HepG2 (cell line): ENCODE measurements around the gene PAQR7. TPM values are rescaled to one million over a fixed set of nuclear protein-coding genes. Genes with fewer than 3 reads are reported as not detected.

Experiments used
- ELF3 ChIP-seq: IDR thresholded peaks from 2 replicates; pipeline ENCODE4 v1.6.1; 2016; ENCODE audit warnings: missing genetic modification reagents, missing compliant biosample characterization
- FOSL2 ChIP-seq: sonication (generic); formaldehyde crosslinking; IDR thresholded peaks from 2 replicates; pipeline ENCODE4 v1.4.0; 2020; ENCODE audit warnings: missing genetic modification reagents
- FOXA3 ChIP-seq: IDR thresholded peaks from 2 replicates; pipeline ENCODE4 v1.6.1; 2016; ENCODE audit warnings: missing genetic modification reagents, missing compliant biosample characterization
- FOXP4 ChIP-seq: sonication (generic); formaldehyde crosslinking; IDR thresholded peaks from 2 replicates; pipeline ENCODE4 v1.4.0; 2020; ENCODE audit warnings: missing genetic modification reagents
- MAZ ChIP-seq, 2 experiments: sonication (generic) in 1 of 2; formaldehyde crosslinking in 1 of 2; IDR thresholded peaks; 2 replicates each; pipeline versions ENCODE4 v1.5.0 to v1.6.1; 2012 to 2020; ENCODE audit warnings: low read depth in 2 of 2, mild to moderate bottlenecking in 2 of 2, borderline replicate concordance in 1 of 2, improper control_type of control experiment in 1 of 2, low read length in 1 of 2, missing genetic modification reagents in 1 of 2, moderate library complexity in 1 of 2
- MEIS2 ChIP-seq: sonication (generic); formaldehyde crosslinking; IDR thresholded peaks from 2 replicates; pipeline ENCODE4 v1.9.0; 2021; ENCODE audit warnings: mild to moderate bottlenecking, missing genetic modification reagents
- NFYC ChIP-seq: IDR thresholded peaks from 2 replicates; pipeline ENCODE4 v1.6.1; 2016; ENCODE audit warnings: missing genetic modification reagents, missing compliant biosample characterization
- NR2F2 ChIP-seq: IDR thresholded peaks from 2 replicates; pipeline ENCODE4 v1.6.1; 2012; ENCODE audit warnings: low read depth, inconsistent platforms, borderline replicate concordance
- PHF21A ChIP-seq: sonication (generic); formaldehyde crosslinking; IDR thresholded peaks from 2 replicates; pipeline ENCODE4 v1.5.0; 2020; ENCODE audit warnings: mild to moderate bottlenecking, missing genetic modification reagents
- SMARCC2 ChIP-seq: fragments of 450-650 bp; IDR thresholded peaks from 2 replicates; pipeline ENCODE4 v1.6.1; 2017; ENCODE audit warnings: antibody characterized with exemption, mild to moderate bottlenecking
- TEAD3 ChIP-seq: optimal IDR thresholded peaks from 2 replicates; pipeline ENCODE3; 2016; ENCODE audit warnings: borderline replicate concordance
- YEATS2 ChIP-seq: sonication (generic); formaldehyde crosslinking; IDR thresholded peaks from 2 replicates; pipeline ENCODE4 v1.4.0; 2020; ENCODE audit warnings: missing genetic modification reagents, borderline replicate concordance
- ZNF138 ChIP-seq: sonication (generic); formaldehyde crosslinking; IDR thresholded peaks from 2 replicates; pipeline ENCODE4 v1.5.0; 2020; ENCODE audit warnings: mild to moderate bottlenecking, low read depth, missing genetic modification reagents
- ZNF251 ChIP-seq: sonication (generic); formaldehyde crosslinking; IDR thresholded peaks from 2 replicates; pipeline ENCODE4 v1.9.0; 2021; ENCODE audit warnings: mild to moderate bottlenecking, missing genetic modification reagents
- ZNF30 ChIP-seq: sonication (generic); formaldehyde crosslinking; IDR thresholded peaks from 2 replicates; pipeline ENCODE4 v1.5.0; 2020; ENCODE audit warnings: mild to moderate bottlenecking, missing genetic modification reagents
- ZNF790 ChIP-seq: sonication (generic); formaldehyde crosslinking; IDR thresholded peaks from 2 replicates; pipeline ENCODE4 v1.8.0; 2022; ENCODE audit warnings: missing genetic modification reagents, mild to moderate bottlenecking, borderline replicate concordance
- polyA plus RNA-seq, 8 experiments: library from polyadenylated mRNA; depleted of rRNA in 3 of 8; stranded (reverse) in 7 of 8; unstranded in 1 of 8; fragments of >200 nt; fragmentation: Illumina TruSeq in 4 of 8; extraction: Trizol in 4 of 8; gene quantifications; 2 replicates each; pipeline versions ENCODE4 v1.2.1 to v1.2.3, GENCODE V29; 2011 to 2016; ENCODE audit warnings: low read depth in 4 of 8, missing spikeins in 1 of 8, mixed read lengths in 1 of 8; ENCODE audit not compliant: insufficient read depth in 1 of 8
- total RNA-seq, 5 experiments: library from RNA; depleted of rRNA; stranded (reverse); fragments of >200 nt; fragmentation: Illumina TruSeq; extraction: Trizol; gene quantifications; 2 replicates each; pipeline ENCODE4 v1.2.3, GENCODE V29; 2016; ENCODE audit warnings: low read depth in 1 of 5
- TF ChIP-seq, protein P1 (sequence below): sonication (generic); formaldehyde crosslinking; IDR thresholded peaks from 2 replicates; pipeline ENCODE4 v1.5.1; 2020; ENCODE audit warnings: mild to moderate bottlenecking, missing genetic modification reagents, moderate library complexity
- TF ChIP-seq, protein P2 (sequence below): sonication (generic); formaldehyde crosslinking; IDR thresholded peaks from 2 replicates; pipeline ENCODE4 v1.5.1; 2020; ENCODE audit warnings: mild to moderate bottlenecking, missing genetic modification reagents, borderline replicate concordance
- TF ChIP-seq, protein P3 (sequence below): sonication (generic); formaldehyde crosslinking; IDR thresholded peaks from 2 replicates; pipeline ENCODE4 v1.9.0; 2021; ENCODE audit warnings: missing genetic modification reagents, mild to moderate bottlenecking, borderline replicate concordance
- TF ChIP-seq, protein P4 (sequence below): sonication (generic); formaldehyde crosslinking; IDR thresholded peaks from 2 replicates; pipeline ENCODE4 v1.8.0; 2022; ENCODE audit warnings: mild to moderate bottlenecking, missing genetic modification reagents; ENCODE audit not compliant: insufficient replicate concordance
- TF ChIP-seq, protein P5 (sequence below): sonication (generic); formaldehyde crosslinking; IDR thresholded peaks from 2 replicates; pipeline ENCODE4 v1.5.0; 2020; ENCODE audit warnings: missing genetic modification reagents

Gene PAQR7
- total and polyA plus RNA-seq, 2 of the 13 experiments (the other 11 are each of a cell fraction or from before 2014, with no cell fraction given): 13.2 to 16.6 TPM

- TF ChIP-seq, protein P1, sequence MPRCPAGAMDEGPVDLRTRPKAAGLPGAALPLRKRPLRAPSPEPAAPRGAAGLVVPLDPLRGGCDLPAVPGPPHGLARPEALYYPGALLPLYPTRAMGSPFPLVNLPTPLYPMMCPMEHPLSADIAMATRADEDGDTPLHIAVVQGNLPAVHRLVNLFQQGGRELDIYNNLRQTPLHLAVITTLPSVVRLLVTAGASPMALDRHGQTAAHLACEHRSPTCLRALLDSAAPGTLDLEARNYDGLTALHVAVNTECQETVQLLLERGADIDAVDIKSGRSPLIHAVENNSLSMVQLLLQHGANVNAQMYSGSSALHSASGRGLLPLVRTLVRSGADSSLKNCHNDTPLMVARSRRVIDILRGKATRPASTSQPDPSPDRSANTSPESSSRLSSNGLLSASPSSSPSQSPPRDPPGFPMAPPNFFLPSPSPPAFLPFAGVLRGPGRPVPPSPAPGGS (CRISPR knock-in tag): no peak
- TF ChIP-seq PHF21A (CRISPR knock-in tag) (peak; percentile 19; the same call in 1 of the 2 replicates), NFYC (CRISPR knock-in tag) (no peak), ZNF138 (CRISPR knock-in tag) (no peak), MEIS2 (no peak), ELF3 (CRISPR knock-in tag) (no peak), ZNF30 (CRISPR knock-in tag) (no peak), FOXP4 (CRISPR knock-in tag) (0 out of 2 replicates have a peak, but pooled peaks have one; percentile 27), ZNF251 (no peak), MAZ (IDR thresholded peaks at IDR 0.05; ENCODE audit: borderline replicate concordance, low read depth, low read length) (no peak), MAZ (CRISPR knock-in tag; IDR thresholded peaks at IDR 0.05; ENCODE audit: low read depth) (no peak), FOSL2 (CRISPR knock-in tag) (peak; percentile 69), FOXA3 (CRISPR knock-in tag) (0 out of 2 replicates have a peak, but pooled peaks have one; percentile 9), YEATS2 (no peak), TEAD3 (CRISPR knock-in tag) (peak; percentile 78), NR2F2 (no peak), SMARCC2 (no peak), ZNF790 (CRISPR knock-in tag) (no peak)
- TF ChIP-seq, protein P2, sequence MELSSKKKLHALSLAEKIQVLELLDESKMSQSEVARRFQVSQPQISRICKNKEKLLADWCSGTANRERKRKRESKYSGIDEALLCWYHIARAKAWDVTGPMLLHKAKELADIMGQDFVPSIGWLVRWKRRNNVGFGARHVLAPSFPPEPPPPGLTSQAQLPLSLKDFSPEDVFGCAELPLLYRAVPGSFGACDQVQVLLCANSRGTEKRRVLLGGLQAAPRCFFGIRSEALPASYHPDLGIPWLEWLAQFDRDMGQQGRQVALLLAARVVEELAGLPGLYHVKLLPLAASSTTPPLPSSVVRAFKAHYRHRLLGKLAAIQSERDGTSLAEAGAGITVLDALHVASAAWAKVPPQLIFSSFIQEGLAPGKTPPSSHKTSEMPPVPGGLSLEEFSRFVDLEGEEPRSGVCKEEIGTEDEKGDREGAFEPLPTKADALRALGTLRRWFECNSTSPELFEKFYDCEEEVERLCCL (CRISPR knock-in tag): no peak
- TF ChIP-seq, protein P3, sequence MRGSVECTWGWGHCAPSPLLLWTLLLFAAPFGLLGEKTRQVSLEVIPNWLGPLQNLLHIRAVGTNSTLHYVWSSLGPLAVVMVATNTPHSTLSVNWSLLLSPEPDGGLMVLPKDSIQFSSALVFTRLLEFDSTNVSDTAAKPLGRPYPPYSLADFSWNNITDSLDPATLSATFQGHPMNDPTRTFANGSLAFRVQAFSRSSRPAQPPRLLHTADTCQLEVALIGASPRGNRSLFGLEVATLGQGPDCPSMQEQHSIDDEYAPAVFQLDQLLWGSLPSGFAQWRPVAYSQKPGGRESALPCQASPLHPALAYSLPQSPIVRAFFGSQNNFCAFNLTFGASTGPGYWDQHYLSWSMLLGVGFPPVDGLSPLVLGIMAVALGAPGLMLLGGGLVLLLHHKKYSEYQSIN: no peak
- TF ChIP-seq, protein P4, sequence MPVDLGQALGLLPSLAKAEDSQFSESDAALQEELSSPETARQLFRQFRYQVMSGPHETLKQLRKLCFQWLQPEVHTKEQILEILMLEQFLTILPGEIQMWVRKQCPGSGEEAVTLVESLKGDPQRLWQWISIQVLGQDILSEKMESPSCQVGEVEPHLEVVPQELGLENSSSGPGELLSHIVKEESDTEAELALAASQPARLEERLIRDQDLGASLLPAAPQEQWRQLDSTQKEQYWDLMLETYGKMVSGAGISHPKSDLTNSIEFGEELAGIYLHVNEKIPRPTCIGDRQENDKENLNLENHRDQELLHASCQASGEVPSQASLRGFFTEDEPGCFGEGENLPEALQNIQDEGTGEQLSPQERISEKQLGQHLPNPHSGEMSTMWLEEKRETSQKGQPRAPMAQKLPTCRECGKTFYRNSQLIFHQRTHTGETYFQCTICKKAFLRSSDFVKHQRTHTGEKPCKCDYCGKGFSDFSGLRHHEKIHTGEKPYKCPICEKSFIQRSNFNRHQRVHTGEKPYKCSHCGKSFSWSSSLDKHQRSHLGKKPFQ (CRISPR knock-in tag): no peak
- TF ChIP-seq, protein P5, sequence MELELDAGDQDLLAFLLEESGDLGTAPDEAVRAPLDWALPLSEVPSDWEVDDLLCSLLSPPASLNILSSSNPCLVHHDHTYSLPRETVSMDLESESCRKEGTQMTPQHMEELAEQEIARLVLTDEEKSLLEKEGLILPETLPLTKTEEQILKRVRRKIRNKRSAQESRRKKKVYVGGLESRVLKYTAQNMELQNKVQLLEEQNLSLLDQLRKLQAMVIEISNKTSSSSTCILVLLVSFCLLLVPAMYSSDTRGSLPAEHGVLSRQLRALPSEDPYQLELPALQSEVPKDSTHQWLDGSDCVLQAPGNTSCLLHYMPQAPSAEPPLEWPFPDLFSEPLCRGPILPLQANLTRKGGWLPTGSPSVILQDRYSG (CRISPR knock-in tag): no peak
These were observed 14.9 kb upstream of the PAQR7 start (continued) for GRCh38 chr1:25890239-25891034.
